A549 (cell line): ENCODE data around the gene LAMA2.
"Not testable (repeated sequence)": the region's sequence is repeated elsewhere in the genome, so short reads cannot be mapped to it uniquely, and the experiment has no call there.

Source experiments
- EHMT2 ChIP-seq: fragments of 200-600 bp; sonication (generic); IDR thresholded peaks from 2 replicates; pipeline ENCODE4 v1.6.1; 2016; ENCODE audit warnings: antibody characterized with exemption, low read depth, mild to moderate bottlenecking, moderate library complexity
- FOSL2 ChIP-seq, 2 experiments: fragments of 450-650 bp in 1 of 2; fragments of >200 bp in 1 of 2; sonication (Bioruptor Twin) in 1 of 2; formaldehyde crosslinking; IDR thresholded peaks; 2 replicates each; pipeline versions ENCODE4 v1.5.0 to v1.6.1; 2016 to 2020; ENCODE audit warnings: mild to moderate bottlenecking in 1 of 2, moderate library complexity in 1 of 2
- POLR2A ChIP-seq: IDR thresholded peaks from 2 replicates; pipeline ENCODE4 v1.6.1; 2012; ENCODE audit warnings: mild to moderate bottlenecking, low read length
- TF ChIP-seq, protein P1 (sequence below): fragments of 200-600 bp; sonication (generic); IDR thresholded peaks from 2 replicates; pipeline ENCODE4 v1.6.1; 2016; ENCODE audit warnings: antibody characterized with exemption, mild to moderate bottlenecking, moderate library complexity
- TF ChIP-seq, protein P2 (sequence below): fragments of >200 bp; sonication (Bioruptor Twin); formaldehyde crosslinking; IDR thresholded peaks from 3 replicates; pipeline ENCODE4 v1.5.1; 2016
- TF ChIP-seq, protein P3 (sequence below): fragments of 450-650 bp; IDR thresholded peaks from 2 replicates; pipeline ENCODE4 v1.6.1; 2014; ENCODE audit warnings: antibody characterized with exemption
- TF ChIP-seq, protein P4 (sequence below): fragments of >200 bp; sonication (Bioruptor Twin); formaldehyde crosslinking; IDR thresholded peaks from 2 replicates; pipeline ENCODE4 v1.6.1; 2016

DNA sequence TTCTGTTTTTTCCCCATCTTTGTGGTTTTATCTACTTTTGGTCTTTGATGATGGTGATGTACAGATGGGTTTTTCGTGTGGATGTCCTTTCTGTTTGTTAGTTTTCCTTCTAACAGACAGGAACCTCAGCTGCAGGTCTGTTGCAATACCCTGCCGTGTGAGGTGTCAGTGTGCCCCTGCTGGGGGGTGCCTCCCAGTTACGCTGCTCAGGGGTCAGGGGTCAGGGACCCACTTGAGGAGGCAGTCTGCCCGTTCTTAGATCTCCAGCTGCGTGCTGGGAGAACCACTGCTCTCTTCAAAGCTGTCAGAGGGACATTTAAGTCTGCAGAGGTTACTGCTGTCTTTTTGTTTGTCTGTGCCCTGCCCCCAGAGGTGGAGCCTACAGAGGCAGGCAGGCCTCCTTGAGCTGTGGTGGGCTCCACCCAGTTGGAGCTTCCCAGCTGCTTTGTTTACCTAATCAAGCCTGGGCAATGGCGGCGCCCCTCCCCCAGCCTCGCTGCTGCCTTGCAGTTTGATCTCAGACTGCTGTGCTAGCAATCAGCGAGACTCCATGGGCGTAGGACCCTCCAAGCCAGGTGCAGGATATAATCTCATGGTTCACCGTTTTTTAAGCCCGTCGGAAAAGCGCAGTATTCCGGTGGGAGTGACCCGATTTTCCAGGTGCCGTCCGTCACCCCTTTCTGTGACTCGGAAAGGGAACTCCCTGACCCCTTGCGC is 289.5 kb downstream of the LAMA2 start:
- TF ChIP-seq, protein P1, sequence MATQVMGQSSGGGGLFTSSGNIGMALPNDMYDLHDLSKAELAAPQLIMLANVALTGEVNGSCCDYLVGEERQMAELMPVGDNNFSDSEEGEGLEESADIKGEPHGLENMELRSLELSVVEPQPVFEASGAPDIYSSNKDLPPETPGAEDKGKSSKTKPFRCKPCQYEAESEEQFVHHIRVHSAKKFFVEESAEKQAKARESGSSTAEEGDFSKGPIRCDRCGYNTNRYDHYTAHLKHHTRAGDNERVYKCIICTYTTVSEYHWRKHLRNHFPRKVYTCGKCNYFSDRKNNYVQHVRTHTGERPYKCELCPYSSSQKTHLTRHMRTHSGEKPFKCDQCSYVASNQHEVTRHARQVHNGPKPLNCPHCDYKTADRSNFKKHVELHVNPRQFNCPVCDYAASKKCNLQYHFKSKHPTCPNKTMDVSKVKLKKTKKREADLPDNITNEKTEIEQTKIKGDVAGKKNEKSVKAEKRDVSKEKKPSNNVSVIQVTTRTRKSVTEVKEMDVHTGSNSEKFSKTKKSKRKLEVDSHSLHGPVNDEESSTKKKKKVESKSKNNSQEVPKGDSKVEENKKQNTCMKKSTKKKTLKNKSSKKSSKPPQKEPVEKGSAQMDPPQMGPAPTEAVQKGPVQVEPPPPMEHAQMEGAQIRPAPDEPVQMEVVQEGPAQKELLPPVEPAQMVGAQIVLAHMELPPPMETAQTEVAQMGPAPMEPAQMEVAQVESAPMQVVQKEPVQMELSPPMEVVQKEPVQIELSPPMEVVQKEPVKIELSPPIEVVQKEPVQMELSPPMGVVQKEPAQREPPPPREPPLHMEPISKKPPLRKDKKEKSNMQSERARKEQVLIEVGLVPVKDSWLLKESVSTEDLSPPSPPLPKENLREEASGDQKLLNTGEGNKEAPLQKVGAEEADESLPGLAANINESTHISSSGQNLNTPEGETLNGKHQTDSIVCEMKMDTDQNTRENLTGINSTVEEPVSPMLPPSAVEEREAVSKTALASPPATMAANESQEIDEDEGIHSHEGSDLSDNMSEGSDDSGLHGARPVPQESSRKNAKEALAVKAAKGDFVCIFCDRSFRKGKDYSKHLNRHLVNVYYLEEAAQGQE, result not testable (repeated sequence)
- not testable (repeated sequence) for TF ChIP-seq POLR2A; FOSL2 (IDR thresholded peaks at IDR 0.05); FOSL2 (CRISPR knock-in tag; IDR thresholded peaks at IDR 0.05); EHMT2
- TF ChIP-seq, protein P2, sequence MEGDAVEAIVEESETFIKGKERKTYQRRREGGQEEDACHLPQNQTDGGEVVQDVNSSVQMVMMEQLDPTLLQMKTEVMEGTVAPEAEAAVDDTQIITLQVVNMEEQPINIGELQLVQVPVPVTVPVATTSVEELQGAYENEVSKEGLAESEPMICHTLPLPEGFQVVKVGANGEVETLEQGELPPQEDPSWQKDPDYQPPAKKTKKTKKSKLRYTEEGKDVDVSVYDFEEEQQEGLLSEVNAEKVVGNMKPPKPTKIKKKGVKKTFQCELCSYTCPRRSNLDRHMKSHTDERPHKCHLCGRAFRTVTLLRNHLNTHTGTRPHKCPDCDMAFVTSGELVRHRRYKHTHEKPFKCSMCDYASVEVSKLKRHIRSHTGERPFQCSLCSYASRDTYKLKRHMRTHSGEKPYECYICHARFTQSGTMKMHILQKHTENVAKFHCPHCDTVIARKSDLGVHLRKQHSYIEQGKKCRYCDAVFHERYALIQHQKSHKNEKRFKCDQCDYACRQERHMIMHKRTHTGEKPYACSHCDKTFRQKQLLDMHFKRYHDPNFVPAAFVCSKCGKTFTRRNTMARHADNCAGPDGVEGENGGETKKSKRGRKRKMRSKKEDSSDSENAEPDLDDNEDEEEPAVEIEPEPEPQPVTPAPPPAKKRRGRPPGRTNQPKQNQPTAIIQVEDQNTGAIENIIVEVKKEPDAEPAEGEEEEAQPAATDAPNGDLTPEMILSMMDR, result not testable (repeated sequence)
- TF ChIP-seq, protein P3, sequence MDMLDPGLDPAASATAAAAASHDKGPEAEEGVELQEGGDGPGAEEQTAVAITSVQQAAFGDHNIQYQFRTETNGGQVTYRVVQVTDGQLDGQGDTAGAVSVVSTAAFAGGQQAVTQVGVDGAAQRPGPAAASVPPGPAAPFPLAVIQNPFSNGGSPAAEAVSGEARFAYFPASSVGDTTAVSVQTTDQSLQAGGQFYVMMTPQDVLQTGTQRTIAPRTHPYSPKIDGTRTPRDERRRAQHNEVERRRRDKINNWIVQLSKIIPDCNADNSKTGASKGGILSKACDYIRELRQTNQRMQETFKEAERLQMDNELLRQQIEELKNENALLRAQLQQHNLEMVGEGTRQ, result not testable (repeated sequence)
- TF ChIP-seq, protein P4, sequence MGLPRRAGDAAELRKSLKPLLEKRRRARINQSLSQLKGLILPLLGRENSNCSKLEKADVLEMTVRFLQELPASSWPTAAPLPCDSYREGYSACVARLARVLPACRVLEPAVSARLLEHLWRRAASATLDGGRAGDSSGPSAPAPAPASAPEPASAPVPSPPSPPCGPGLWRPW, result not testable (repeated sequence)
